Spleen (tissue), 11 donors: ENCODE data around the gene MCF2L. TPM values are rescaled to one million over a fixed set of nuclear protein-coding genes. Genes with fewer than 3 reads are reported as not detected.

Experiments used
- DNase-seq: peaks from one replicate; pipeline ENCODE4 v3.0.0-alpha.2; 2020
- H3K27ac ChIP-seq, 8 donors: fragments of 200-600 bp; sonication (generic) in 7 of 8; 1 replicate in 4 of 8; 2 replicates in 4 of 8; pipeline versions ENCODE4 v1.5.0 to v1.8.0; 2016 to 2021; ENCODE audit warnings: inconsistent platforms in 4 of 8, mild to moderate bottlenecking in 4 of 8, moderate library complexity in 1 of 8
- H3K27me3 ChIP-seq, 7 donors: fragments of 200-600 bp; sonication (generic) in 6 of 7; replicated peaks in 1 of 7; 1 replicate in 4 of 7; 2 replicates in 3 of 7; pipeline versions ENCODE4 v1.5.0 to v1.8.0; 2016 to 2021; ENCODE audit warnings: inconsistent platforms in 3 of 7, mild to moderate bottlenecking in 1 of 7
- H3K36me3 ChIP-seq, 6 donors: fragments of 200-600 bp; sonication (generic) in 5 of 6; 1 replicate in 4 of 6; 2 replicates in 2 of 6; pipeline versions ENCODE4 v1.5.0 to v1.8.0; 2016 to 2021; ENCODE audit warnings: inconsistent platforms in 2 of 6
- H3K4me1 ChIP-seq, 6 donors: fragments of 200-600 bp; sonication (generic) in 5 of 6; 1 replicate in 3 of 6; 2 replicates in 3 of 6; pipeline versions ENCODE4 v1.5.0 to v1.8.0; 2016 to 2021; ENCODE audit warnings: inconsistent platforms in 3 of 6
- H3K4me3 ChIP-seq, 8 donors: fragments of 200-600 bp; sonication (generic) in 7 of 8; 1 replicate in 4 of 8; 2 replicates in 4 of 8; pipeline versions ENCODE4 v1.5.0 to v1.8.0; 2016 to 2021; ENCODE audit warnings: inconsistent platforms in 4 of 8, mild to moderate bottlenecking in 4 of 8, moderate library complexity in 2 of 8
- H3K9me3 ChIP-seq, 8 donors: fragments of 200-600 bp; sonication (generic) in 7 of 8; 1 replicate in 4 of 8; 2 replicates in 4 of 8; pipeline versions ENCODE4 v1.5.0 to v1.8.0; 2016 to 2021; ENCODE audit warnings: inconsistent platforms in 4 of 8
- CTCF ChIP-seq, 11 experiments: fragments of 200-600 bp in 7 of 11; fragments of 450-650 bp in 4 of 11; sonication (generic) in 4 of 11; IDR thresholded peaks in 8 of 11; conservative IDR thresholded peaks in 3 of 11; 1 replicate in 7 of 11; 2 replicates in 4 of 11; pipeline versions ENCODE4 v1.4.0 to v1.8.0; 2016 to 2021; ENCODE audit warnings: antibody characterized with exemption in 11 of 11, inconsistent platforms in 4 of 11, mild to moderate bottlenecking in 1 of 11
- POLR2A ChIP-seq, 3 donors: fragments of 450-650 bp; IDR thresholded peaks; one replicate each; pipeline ENCODE4 v1.5.1; 2017; ENCODE audit warnings: antibody characterized with exemption in 3 of 3, mild to moderate bottlenecking in 1 of 3
- POLR2AphosphoS5 ChIP-seq, 3 donors: sonication (generic); formaldehyde crosslinking; IDR thresholded peaks; one replicate each; pipeline ENCODE4 v1.5.1; 2017; ENCODE audit warnings: antibody characterized with exemption in 3 of 3
- whole genome bisulfite sequencing, 5 donors: extraction: QIAGEN DNeasy Blood & Tissue Kit in 3 of 5; methylation state at CpG; one replicate each; pipeline versions ENCODE4 v1.1.5 to v1.1.7; 2013 to 2018; 5-methylcytosine and 5-hydroxymethylcytosine counted together
- intact Hi-C: fragments of 100-400 bp; cut with DNase I; formaldehyde crosslinking; loops from one replicate; pipeline ENCODE4 v1.15.0; 2023; ENCODE audit warnings: low total_unique reads
- polyA plus RNA-seq, 3 donors: library from polyadenylated mRNA; stranded (reverse); fragments of 200-250 nt; gene quantifications; one replicate each; pipeline ENCODE4 v1.2.1, GENCODE V29; 2013
- total RNA-seq, 7 donors: library from RNA; depleted of rRNA in 3 of 7; stranded (reverse); fragments of >200 nt in 3 of 7; fragmentation: NEBNext Ultra II Directional in 4 of 7; extraction: Animal tissue kit (Norgen Biotek cat#: 25700) in 4 of 7; gene quantifications; one replicate each; pipeline versions ENCODE4 v1.1.0 to v1.2.1, GENCODE V29; 2016 to 2021
- donor health status: healthy with polysubstance abuse.
- donor health status: DM: no; HTN: no; CAD: no; lungs with moderate emphysema.
- donor health status: DM: no; HTN: no; CAD: no.
- donor health status: Bipolar disorder and iron deficiency.
- donor health status: healthy.
- donor health status: DM: no; HTN: no; CAD: no.
- donor health status: DM: yes; HTN: yes; CAD: no.

Gene MCF2L
- total and polyA plus RNA-seq, 10 donors, result 4.3 to 21.4 (median 13.0) TPM

GRCh38 chr13:113096052-113096744 lies 127.2 kb downstream of the MCF2L start:
- intact Hi-C loops, result no loop called here
- WGBS, 5 donors, result 91 to 97% (median 92%) methylated on average over 14 to 61 of the region's 61 CpGs
- no peak for DNase-seq
- H3K36me3 ChIP-seq, result peaks cover 0 to 4% (median 0%) of the 10 kb centered on the region in 6 donors
- no peaks in the 10 kb centered on the region for H3K9me3 ChIP-seq
- H3K27ac ChIP-seq, result no peak overlapping the region
- H3K4me1 ChIP-seq, result no peaks in the 10 kb centered on the region
- no peak overlapping the region for H3K4me3 ChIP-seq
- TF ChIP-seq POLR2AphosphoS5 (IDR thresholded peaks at IDR 0.05), result no peak
- TF ChIP-seq CTCF (IDR thresholded peaks at IDR 0.05 in 8 of 11, conservative IDR thresholded peaks at IDR 0.05 in 3 of 11), result no peak
- TF ChIP-seq POLR2A (IDR thresholded peaks at IDR 0.05), result no peak
- H3K27me3 ChIP-seq, result peaks cover 0 to 4% (median 0%) of the 10 kb centered on the region in 7 donors

GRCh38 chr13:113096745-113097305 lies 127.8 kb downstream of the MCF2L start:
- Histone ChIP-seq H3K36me3 (peaks cover 0 to 4% (median 0%) of the 10 kb centered on the region in 6 donors), H3K27ac (no peak overlapping the region), H3K4me3 (no peak overlapping the region), H3K27me3 (peaks cover 0 to 4% (median 0%) of the 10 kb centered on the region in 7 donors), H3K9me3 (no peaks in the 10 kb centered on the region), H3K4me1 (no peaks in the 10 kb centered on the region)
- intact Hi-C loops, result no loop called here
- DNase-seq, result no peak
- TF ChIP-seq CTCF (IDR thresholded peaks at IDR 0.05 in 8 of 11, conservative IDR thresholded peaks at IDR 0.05 in 3 of 11) (no peak), POLR2AphosphoS5 (IDR thresholded peaks at IDR 0.05) (no peak), POLR2A (IDR thresholded peaks at IDR 0.05) (no peak)
- WGBS, 5 donors, result 81 to 97% (median 94%) methylated on average over 12 to 52 of the region's 52 CpGs

DNA sequence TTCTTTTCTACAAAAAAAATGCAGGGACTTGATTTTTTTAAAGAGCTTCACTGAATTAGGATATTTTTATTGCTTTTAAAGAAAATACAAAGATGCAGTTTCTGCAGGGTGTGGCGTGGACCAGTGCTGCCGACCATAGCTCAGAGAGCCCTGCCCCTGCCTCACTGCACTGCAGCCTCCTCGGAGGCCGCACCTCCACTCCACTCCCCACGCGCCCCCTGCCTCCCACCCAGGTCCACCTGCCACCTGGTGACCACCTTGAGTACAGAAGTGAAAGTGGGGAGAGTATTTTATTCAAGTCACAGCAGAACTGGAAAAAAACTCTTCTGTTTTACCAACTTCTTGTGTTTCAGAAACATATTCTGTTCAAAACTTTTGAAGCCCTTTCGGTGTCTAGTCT lies 128.6 kb downstream of the MCF2L start:
- no peaks in the 10 kb centered on the region for H3K9me3 ChIP-seq
- H3K4me3 ChIP-seq, result no peak overlapping the region
- H3K36me3 ChIP-seq, result peaks cover 0 to 4% (median 0%) of the 10 kb centered on the region in 6 donors
- WGBS, 5 donors, result 85 to 98% (median 89%) methylated on average over 7 of the region's 7 CpGs
- no peak overlapping the region for H3K27ac ChIP-seq
- H3K4me1 ChIP-seq, result no peaks in the 10 kb centered on the region
- intact Hi-C loops, result no loop called here
- TF ChIP-seq POLR2AphosphoS5 (IDR thresholded peaks at IDR 0.05) (no peak), POLR2A (IDR thresholded peaks at IDR 0.05) (no peak), CTCF (IDR thresholded peaks at IDR 0.05 in 8 of 11, conservative IDR thresholded peaks at IDR 0.05 in 3 of 11) (no peak)
- no peak for DNase-seq
- peaks cover 0 to 4% (median 0%) of the 10 kb centered on the region in 7 donors for H3K27me3 ChIP-seq

DNA sequence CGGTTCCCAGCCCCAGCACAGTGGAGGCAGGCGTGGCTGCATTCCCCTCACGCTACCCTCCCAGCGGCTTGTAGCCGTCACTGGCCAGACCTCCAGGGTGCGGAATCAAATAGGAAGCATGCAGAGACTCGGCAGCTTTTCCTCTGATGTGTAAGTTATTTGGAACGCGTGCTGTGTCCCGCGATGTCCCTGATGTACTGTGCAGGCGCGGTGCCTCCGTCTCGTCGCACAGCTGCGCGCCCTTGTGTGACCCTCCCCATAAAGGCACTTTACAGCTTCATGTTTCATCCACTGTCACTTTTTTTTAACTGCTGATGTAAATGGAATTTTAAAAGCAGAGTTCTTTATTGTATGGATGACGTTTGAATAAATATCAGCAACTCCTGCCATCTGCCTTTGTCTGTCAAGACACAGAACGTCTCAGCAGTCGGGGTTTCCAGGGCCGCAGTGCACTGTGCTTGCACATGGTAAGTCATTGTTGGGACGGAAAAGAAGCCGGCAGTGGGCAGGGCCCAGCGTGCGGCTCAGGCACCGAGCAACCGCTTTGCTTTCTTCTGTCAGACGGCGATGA lies 129.2 kb downstream of the MCF2L start:
- WGBS, 5 donors, result 81 to 89% (median 83%) methylated on average over 30 of the region's 30 CpGs
- no peak overlapping the region for H3K4me3 ChIP-seq
- TF ChIP-seq POLR2AphosphoS5 (IDR thresholded peaks at IDR 0.05), result no peak
- no peak for TF ChIP-seq CTCF (IDR thresholded peaks at IDR 0.05 in 8 of 11, conservative IDR thresholded peaks at IDR 0.05 in 3 of 11)
- no peak for TF ChIP-seq POLR2A (IDR thresholded peaks at IDR 0.05)
- no peaks in the 10 kb centered on the region for H3K4me1 ChIP-seq
- no peak for DNase-seq
- intact Hi-C loops, result no loop called here
- no peak overlapping the region for H3K27ac ChIP-seq
- peaks cover 0 to 4% (median 0%) of the 10 kb centered on the region in 7 donors for H3K27me3 ChIP-seq
- peaks cover 0 to 4% (median 0%) of the 10 kb centered on the region in 6 donors for H3K36me3 ChIP-seq
- H3K9me3 ChIP-seq, result no peaks in the 10 kb centered on the region
